Endothelial cell (in vitro differentiated cells): ENCODE results near the gene MACF1. TPM values are rescaled to one million over a fixed set of nuclear protein-coding genes. Genes with fewer than 3 reads are reported as not detected.

ENCODE experiments used
- DNase-seq: peaks from one replicate; pipeline ENCODE4 v3.0.0; 2021; ENCODE audit warnings: low spot score
- H3K27ac Mint-ChIP-seq: one replicate; pipeline ENCODE4 v1.8.0; 2021; ENCODE audit warnings: mixed read lengths, inconsistent platforms; ENCODE audit not compliant: unreplicated experiment
- H3K27me3 Mint-ChIP-seq: one replicate; pipeline ENCODE4 v1.8.0; 2021; ENCODE audit warnings: mild to moderate bottlenecking, moderate library complexity, mixed read lengths, inconsistent platforms; ENCODE audit not compliant: unreplicated experiment
- H3K36me3 Mint-ChIP-seq: one replicate; pipeline ENCODE4 v1.8.0; 2021; ENCODE audit warnings: mild to moderate bottlenecking, low read depth, mixed read lengths, inconsistent platforms; ENCODE audit not compliant: unreplicated experiment
- H3K4me1 Mint-ChIP-seq: one replicate; pipeline ENCODE4 v1.8.0; 2021; ENCODE audit warnings: mild to moderate bottlenecking, mixed read lengths, inconsistent platforms; ENCODE audit not compliant: unreplicated experiment
- H3K4me3 Mint-ChIP-seq: one replicate; pipeline ENCODE4 v1.8.0; 2021; ENCODE audit warnings: mild to moderate bottlenecking, mixed read lengths, inconsistent platforms; ENCODE audit not compliant: unreplicated experiment
- H3K9me3 Mint-ChIP-seq: one replicate; pipeline ENCODE4 v1.8.0; 2021; ENCODE audit warnings: mixed read lengths, inconsistent platforms; ENCODE audit not compliant: unreplicated experiment
- CTCF ChIP-seq: fragments of 200-600 bp; sonication (generic); IDR thresholded peaks from one replicate; pipeline ENCODE4 v1.5.0; 2021; ENCODE audit warnings: antibody characterized with exemption; ENCODE audit not compliant: unreplicated experiment
- total RNA-seq: library from RNA; stranded (reverse); fragmentation: NEBNext Ultra II Directional; extraction: Animal tissue kit (Norgen Biotek cat#: 25700); gene quantifications from one replicate; pipeline ENCODE4 v1.2.1, GENCODE V29; 2021; ENCODE audit not compliant: unreplicated experiment

The MACF1 gene
- total RNA-seq, 1 donor from 2014 or later, result 511 TPM

- Mint-ChIP-seq H3K4me1 (peaks cover 53% of the 10 kb centered on the region), H3K4me3 (no peak overlapping the region), H3K27ac (peak overlapping the region; percentile 62), H3K27me3 (peaks cover 3% of the 10 kb centered on the region), H3K36me3 (no peaks in the 10 kb centered on the region), H3K9me3 (no peaks in the 10 kb centered on the region)
- TF ChIP-seq CTCF, result no peak
- no peak for DNase-seq
Observed at GRCh38 chr1:39182804-39183203, 21.7 kb upstream of the MACF1 start.

GRCh38 chr1:39183503-39184353 lies 20.8 kb upstream of the MACF1 start:
- peak overlapping the region; percentile 22 for H3K27ac Mint-ChIP-seq
- peak; percentile 52 for TF ChIP-seq CTCF
- no peaks in the 10 kb centered on the region for H3K9me3 Mint-ChIP-seq
- H3K4me1 Mint-ChIP-seq, result peaks cover 54% of the 10 kb centered on the region
- peaks cover 3% of the 10 kb centered on the region for H3K27me3 Mint-ChIP-seq
- peak; percentile 35 for DNase-seq
- no peak overlapping the region for H3K4me3 Mint-ChIP-seq
- no peaks in the 10 kb centered on the region for H3K36me3 Mint-ChIP-seq

GRCh38 chr1:39184354-39184818 lies 20.1 kb upstream of the MACF1 start:
- Mint-ChIP-seq H3K4me1 (peaks cover 56% of the 10 kb centered on the region), H3K27ac (peak overlapping the region; percentile 22), H3K9me3 (no peaks in the 10 kb centered on the region), H3K4me3 (no peak overlapping the region), H3K36me3 (no peaks in the 10 kb centered on the region), H3K27me3 (peaks cover 3% of the 10 kb centered on the region)
- DNase-seq, result no peak
- no peak for TF ChIP-seq CTCF

- DNase-seq, result no peak
- Mint-ChIP-seq H3K9me3 (no peaks in the 10 kb centered on the region), H3K4me1 (peaks cover 77% of the 10 kb centered on the region), H3K4me3 (no peak overlapping the region), H3K36me3 (no peaks in the 10 kb centered on the region), H3K27ac (peak overlapping the region; percentile 49), H3K27me3 (peaks cover 3% of the 10 kb centered on the region)
- no peak for TF ChIP-seq CTCF
Observed at GRCh38 chr1:39187275-39188046, 17.0 kb upstream of the MACF1 start.
